Measurements from ENCODE around the gene CYBC1. TPM values are rescaled to one million over a fixed set of nuclear protein-coding genes. Genes with fewer than 3 reads are reported as not detected.

CYBC1 gene
- total and polyA plus RNA-seq, 2 donors (not counting 1 experiment from before 2014, with no cell fraction given) = 328 to 569 TPM

GRCh38 chr17:82434216-82434565 is 16.4 kb downstream of the CYBC1 start:
- DNase-seq = peak; percentile 76
- no peak overlapping the region for H2AFZ ChIP-seq (ENCODE audit: insufficient read depth, low read depth, low read length, poor library complexity, severe bottlenecking)
- ATAC-seq (ENCODE audit: low read depth) = peak; percentile 80
- TF ChIP-seq EZH2 (IDR thresholded peaks at IDR 0.05; ENCODE audit: borderline replicate concordance, insufficient read depth, low read depth, low read length, poor library complexity, severe bottlenecking) = no peak
- TF ChIP-seq, protein P1, sequence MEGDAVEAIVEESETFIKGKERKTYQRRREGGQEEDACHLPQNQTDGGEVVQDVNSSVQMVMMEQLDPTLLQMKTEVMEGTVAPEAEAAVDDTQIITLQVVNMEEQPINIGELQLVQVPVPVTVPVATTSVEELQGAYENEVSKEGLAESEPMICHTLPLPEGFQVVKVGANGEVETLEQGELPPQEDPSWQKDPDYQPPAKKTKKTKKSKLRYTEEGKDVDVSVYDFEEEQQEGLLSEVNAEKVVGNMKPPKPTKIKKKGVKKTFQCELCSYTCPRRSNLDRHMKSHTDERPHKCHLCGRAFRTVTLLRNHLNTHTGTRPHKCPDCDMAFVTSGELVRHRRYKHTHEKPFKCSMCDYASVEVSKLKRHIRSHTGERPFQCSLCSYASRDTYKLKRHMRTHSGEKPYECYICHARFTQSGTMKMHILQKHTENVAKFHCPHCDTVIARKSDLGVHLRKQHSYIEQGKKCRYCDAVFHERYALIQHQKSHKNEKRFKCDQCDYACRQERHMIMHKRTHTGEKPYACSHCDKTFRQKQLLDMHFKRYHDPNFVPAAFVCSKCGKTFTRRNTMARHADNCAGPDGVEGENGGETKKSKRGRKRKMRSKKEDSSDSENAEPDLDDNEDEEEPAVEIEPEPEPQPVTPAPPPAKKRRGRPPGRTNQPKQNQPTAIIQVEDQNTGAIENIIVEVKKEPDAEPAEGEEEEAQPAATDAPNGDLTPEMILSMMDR (IDR thresholded peaks at IDR 0.05) = no peak
- H3K27me3 Mint-ChIP-seq = no peaks in the 10 kb centered on the region
- H3K4me3 ChIP-seq (ENCODE audit: control extremely low read depth in 1 of 5, extremely low read depth in 1 of 5, insufficient read depth in 1 of 5, low read depth in 2 of 5, low read length in 4 of 5) = no peak overlapping the region
- peak overlapping the region; percentile 29 to 61 for H3K27ac ChIP-seq (ENCODE audit: low read length in 2 of 2)
- intact Hi-C loops (cut with micrococcal nuclease) = loop anchor here (2.0 kb wide), 1 partner anchor 15 kb away; no protein-coding TSS in a partner anchor
- peaks cover 31% of the 10 kb centered on the region for H4K20me1 ChIP-seq (ENCODE audit: control insufficient read depth, insufficient read depth, low read length, poor library complexity, severe bottlenecking)
- H3K9ac ChIP-seq (ENCODE audit: low read length) = no peak overlapping the region
- H3K36me3 ChIP-seq (replicated peaks in 1 of 2; ENCODE audit: control extremely low read depth in 1 of 2, control insufficient read depth in 1 of 2, extremely low read depth in 1 of 2, insufficient read depth in 2 of 2, low read length in 1 of 2) = peaks cover 0 to 36% of the 10 kb centered on the region in 2 experiments
- H3K9me3 ChIP-seq (ENCODE audit: control extremely low read depth in 1 of 3, control insufficient read depth in 2 of 3, insufficient read depth in 1 of 3, low read length in 2 of 3) = peaks cover 0 to 6% (median 0%) of the 10 kb centered on the region in 3 donors
- H3K4me1 Mint-ChIP-seq = peaks cover 36% of the 10 kb centered on the region
- 0% methylated on average over 1 of the region's 3 CpGs for WGBS (ENCODE audit: insufficient coverage)
- H3K27ac Mint-ChIP-seq = peak overlapping the region; percentile 80
- peaks cover 37% of the 10 kb centered on the region for H3K79me2 ChIP-seq (ENCODE audit: control insufficient read depth, insufficient read depth, low read length)
- H3K4me3 Mint-ChIP-seq = peak overlapping the region; percentile 59
- peaks cover 22 to 60% of the 10 kb centered on the region in 2 donors for H3K4me1 ChIP-seq (ENCODE audit: control insufficient read depth in 2 of 2, insufficient read depth in 2 of 2, low read length in 2 of 2)
- CTCF ChIA-PET = interaction anchor here (0.8 to 1.5 kb wide), 2 partner anchors 12 to 15 kb away, joined by 3 to 5 read pairs; no protein-coding TSS in a partner anchor
- no peaks in the 10 kb centered on the region for H3K27me3 ChIP-seq (replicated peaks in 1 of 4; ENCODE audit: control extremely low read depth in 1 of 4, control insufficient read depth in 3 of 4, insufficient read depth in 4 of 4, low read length in 3 of 4)
- no peaks in the 10 kb centered on the region for H3K9me3 Mint-ChIP-seq (ENCODE audit: insufficient read depth)
- POLR2A ChIA-PET = interaction anchor here (0.7 to 2.8 kb wide), 5 partner anchors 10 to 164 kb away, joined by 3 to 13 read pairs (median 4); no protein-coding TSS in a partner anchor
- peak overlapping the region; percentile 67 for H3K4me2 ChIP-seq (replicated peaks; ENCODE audit: low read depth, low read length, poor library complexity, severe bottlenecking)

DNA sequence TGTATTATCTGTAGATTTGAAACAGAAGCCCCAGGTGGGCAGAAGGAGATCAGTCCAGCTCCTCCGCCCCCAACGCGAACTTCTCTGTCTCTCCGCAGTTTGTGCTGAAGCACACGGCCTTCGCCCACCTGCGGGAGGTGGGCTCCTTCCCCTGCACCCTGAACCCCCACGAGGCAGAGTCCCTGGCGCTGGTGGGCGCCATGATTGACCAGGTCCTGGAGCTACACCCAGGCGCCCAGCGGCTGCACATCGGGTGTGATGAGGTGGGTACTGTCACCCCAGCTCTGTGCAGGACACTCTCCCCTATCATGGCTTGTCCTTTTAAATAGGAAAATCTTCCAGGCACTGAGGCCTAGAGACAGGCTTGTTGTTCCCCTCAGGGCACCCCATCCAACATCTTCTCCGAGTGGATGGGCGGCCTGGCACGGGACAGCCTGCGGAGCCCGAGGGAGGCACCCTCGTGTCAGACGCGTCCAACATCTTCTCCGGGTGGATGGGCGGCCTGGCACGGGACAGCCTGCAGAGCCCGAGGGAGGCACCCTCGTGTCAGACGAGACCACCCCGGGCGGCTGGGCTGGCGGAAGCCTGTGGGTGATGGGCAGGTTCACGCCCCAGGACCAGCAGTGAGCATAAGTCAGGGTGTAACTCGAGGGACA is 16.9 kb downstream of the CYBC1 start:
- ChIA-PET POLR2A (interaction anchor here (1.6 to 2.8 kb wide), 3 partner anchors 11 to 16 kb away, joined by 3 to 13 read pairs (median 5); no protein-coding TSS in a partner anchor), CTCF (interaction anchor here (1.5 kb wide), 1 partner anchor 14 kb away, joined by 5 read pairs; no protein-coding TSS in a partner anchor)
- Histone ChIP-seq H3K4me1 (ENCODE audit: control insufficient read depth in 2 of 2, insufficient read depth in 2 of 2, low read length in 2 of 2) (peaks cover 22 to 60% of the 10 kb centered on the region in 2 donors), H3K9me3 (ENCODE audit: control extremely low read depth in 1 of 3, control insufficient read depth in 2 of 3, insufficient read depth in 1 of 3, low read length in 2 of 3) (peaks cover 0 to 6% (median 0%) of the 10 kb centered on the region in 3 donors), H3K79me2 (ENCODE audit: control insufficient read depth, insufficient read depth, low read length) (peaks cover 32% of the 10 kb centered on the region), H3K4me3 (ENCODE audit: control extremely low read depth in 1 of 5, extremely low read depth in 1 of 5, insufficient read depth in 1 of 5, low read depth in 2 of 5, low read length in 4 of 5) (no peak overlapping the region), H3K9ac (ENCODE audit: low read length) (no peak overlapping the region), H3K27me3 (replicated peaks in 1 of 4; ENCODE audit: control extremely low read depth in 1 of 4, control insufficient read depth in 3 of 4, insufficient read depth in 4 of 4, low read length in 3 of 4) (no peaks in the 10 kb centered on the region), H2AFZ (ENCODE audit: insufficient read depth, low read depth, low read length, poor library complexity, severe bottlenecking) (no peak overlapping the region), H4K20me1 (ENCODE audit: control insufficient read depth, insufficient read depth, low read length, poor library complexity, severe bottlenecking) (peaks cover 26% of the 10 kb centered on the region), H3K27ac (ENCODE audit: low read length in 2 of 2) (peak overlapping the region in 1 of 2 donors; percentile 61), H3K36me3 (replicated peaks in 1 of 2; ENCODE audit: control extremely low read depth in 1 of 2, control insufficient read depth in 1 of 2, extremely low read depth in 1 of 2, insufficient read depth in 2 of 2, low read length in 1 of 2) (peaks cover 0 to 34% of the 10 kb centered on the region in 2 experiments), H3K4me2 (replicated peaks; ENCODE audit: low read depth, low read length, poor library complexity, severe bottlenecking) (peak overlapping the region; percentile 67)
- Mint-ChIP-seq H3K4me3 (no peak overlapping the region), H3K9me3 (ENCODE audit: insufficient read depth) (no peaks in the 10 kb centered on the region), H3K4me1 (peaks cover 33% of the 10 kb centered on the region), H3K27ac (peak overlapping the region; percentile 80), H3K27me3 (no peaks in the 10 kb centered on the region)
- DNase-seq = peak; percentile 22
- ATAC-seq (ENCODE audit: low read depth) = no peak
- no peak for TF ChIP-seq EZH2 (IDR thresholded peaks at IDR 0.05; ENCODE audit: borderline replicate concordance, insufficient read depth, low read depth, low read length, poor library complexity, severe bottlenecking)
- TF ChIP-seq, protein P1 (IDR thresholded peaks at IDR 0.05) = no peak
- WGBS (ENCODE audit: insufficient coverage) = 91% methylated on average over 29 of the region's 32 CpGs
- intact Hi-C loops (cut with micrococcal nuclease) = loop anchor here (2.0 kb wide), 1 partner anchor 15 kb away; no protein-coding TSS in a partner anchor

All from B cell (primary cell).